Measurements from ENCODE around the gene NUP133.

DNA sequence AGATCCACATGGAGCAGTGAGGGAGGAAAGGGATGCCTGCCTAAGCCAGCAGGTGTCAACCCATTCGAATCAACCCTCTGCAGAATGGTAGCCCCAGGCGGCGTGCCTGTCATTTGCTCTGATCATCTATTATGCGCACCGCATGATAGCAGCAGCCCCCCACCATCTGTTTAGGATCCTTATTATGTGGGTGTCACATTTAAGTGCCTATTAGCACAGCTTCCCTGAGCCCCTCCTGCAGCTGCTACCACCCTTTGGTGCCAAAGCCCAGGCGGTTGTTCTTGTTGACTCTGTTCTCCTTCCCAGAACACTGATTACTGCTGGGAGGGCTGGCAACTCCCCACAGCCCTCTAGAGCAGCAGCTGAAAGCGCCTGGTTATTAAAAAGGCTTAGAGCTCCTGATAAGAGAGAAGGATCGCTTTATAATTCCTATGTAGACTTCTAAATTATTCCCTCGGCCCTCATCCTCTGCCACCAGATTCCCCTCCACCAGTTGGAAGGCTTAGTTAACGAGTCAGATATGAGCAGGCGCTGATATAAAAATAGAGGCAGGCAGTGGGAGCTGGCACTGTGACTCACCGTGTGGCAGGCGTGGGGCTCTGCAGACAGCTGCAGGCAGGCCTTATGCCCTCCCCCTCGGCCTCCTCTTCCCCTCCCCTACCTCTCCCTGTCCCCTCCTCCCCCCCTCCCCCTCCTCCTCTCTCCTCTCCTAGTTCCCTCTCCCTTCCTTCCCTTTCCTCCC lies 97.3 kb downstream of the NUP133 start:
- TF ChIP-seq CTCF (IDR thresholded peaks at IDR 0.05 in 4 of 5, conservative IDR thresholded peaks at IDR 0.05 in 1 of 5) (no peak), POLR2A (IDR thresholded peaks at IDR 0.05) (peak; percentile 61 to 63)

All from gastrocnemius medialis (tissue), 4 donors.